GM19467 (cell line): ENCODE data around the gene ZNF69.
"Not testable (repeated sequence)": the region's sequence is repeated elsewhere in the genome, so short reads cannot be mapped to it uniquely, and the experiment has no call there.

Source experiments
- ATAC-seq: cut with Tn5 transposase; IDR thresholded peaks from one replicate; pipeline ENCODE4 v1.9.1; 2021; ENCODE audit warnings: mild to moderate bottlenecking, moderate library complexity; ENCODE audit not compliant: unreplicated experiment

ZNF69 gene

DNA sequence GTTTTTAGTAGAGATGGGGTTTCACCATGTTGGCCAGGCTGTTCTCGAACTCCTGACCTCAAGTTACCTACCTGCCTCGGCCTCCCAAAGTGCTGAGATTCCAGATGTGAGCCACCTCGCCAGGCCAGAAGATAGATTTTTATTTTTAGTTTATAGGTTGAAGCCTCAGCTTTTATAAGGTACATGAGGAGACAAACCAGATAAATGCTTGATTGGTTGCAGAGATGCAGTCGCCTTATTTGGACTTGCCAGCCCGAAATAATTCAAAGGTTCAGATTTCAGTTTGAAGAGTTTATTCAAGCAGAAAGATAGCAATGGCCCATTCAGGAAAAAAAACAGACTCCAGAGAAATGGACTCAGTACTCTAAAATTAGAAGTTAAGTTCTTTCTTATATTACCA, 3.1 kb downstream of the ZNF69 start:
- no peak for ATAC-seq

DNA sequence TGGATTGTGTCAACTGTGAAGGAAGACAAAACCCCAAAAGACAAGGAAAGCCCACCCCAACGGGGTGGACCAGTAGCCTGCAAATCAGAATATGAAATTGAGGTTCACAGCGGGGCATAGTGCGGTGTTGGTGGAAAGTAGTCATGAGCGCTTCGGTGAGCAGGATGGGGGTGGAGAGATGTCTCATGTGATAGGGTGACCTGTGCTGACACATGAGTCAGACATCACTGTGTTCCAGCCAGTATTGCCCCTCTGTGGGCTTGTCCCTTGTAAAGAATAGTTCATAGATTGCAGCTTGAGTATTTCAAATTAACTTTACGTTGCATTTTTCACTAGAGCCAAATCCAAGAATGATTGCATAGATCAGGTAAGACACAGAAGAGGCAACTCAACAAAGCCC, 7.3 kb downstream of the ZNF69 start:
- ATAC-seq: no peak

DNA sequence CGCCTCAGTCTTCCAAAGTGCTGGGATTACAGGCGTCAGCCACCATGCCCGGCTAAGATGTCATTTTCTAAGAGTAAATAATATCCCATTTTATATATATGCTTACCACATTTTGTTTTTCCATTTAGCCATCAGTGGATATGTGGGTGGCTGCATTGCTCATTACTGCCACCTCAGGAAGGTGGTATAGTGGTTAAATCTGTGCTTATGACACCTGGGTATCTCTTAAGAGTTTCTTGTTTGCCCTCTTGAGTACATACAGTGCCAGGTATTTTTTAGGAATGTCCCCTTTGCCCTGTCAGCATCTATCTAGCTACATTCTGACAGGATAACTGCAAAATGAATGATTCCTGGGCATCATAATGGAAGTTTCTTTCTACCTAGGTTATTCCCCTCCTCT, 14.6 kb downstream of the ZNF69 start:
- no peak for ATAC-seq

DNA sequence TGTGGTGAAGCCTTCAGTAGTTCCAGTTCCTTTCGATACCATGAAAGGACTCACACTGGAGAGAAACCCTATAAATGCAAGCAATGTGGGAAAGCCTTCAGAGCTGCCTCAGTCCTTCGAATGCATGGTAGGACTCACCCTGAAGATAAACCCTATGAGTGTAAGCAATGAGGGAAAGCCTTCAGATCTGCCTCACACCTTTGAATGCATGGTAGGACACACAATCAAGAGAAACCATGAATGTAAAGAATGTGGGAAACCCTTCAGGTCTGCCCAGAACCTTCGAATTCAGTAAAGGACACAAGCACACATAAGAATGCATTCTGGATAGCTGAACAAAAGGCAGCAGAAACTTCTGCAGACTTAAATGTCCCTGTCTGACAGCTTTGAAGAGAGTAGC, 18.3 kb downstream of the ZNF69 start:
- ATAC-seq: no peak

DNA sequence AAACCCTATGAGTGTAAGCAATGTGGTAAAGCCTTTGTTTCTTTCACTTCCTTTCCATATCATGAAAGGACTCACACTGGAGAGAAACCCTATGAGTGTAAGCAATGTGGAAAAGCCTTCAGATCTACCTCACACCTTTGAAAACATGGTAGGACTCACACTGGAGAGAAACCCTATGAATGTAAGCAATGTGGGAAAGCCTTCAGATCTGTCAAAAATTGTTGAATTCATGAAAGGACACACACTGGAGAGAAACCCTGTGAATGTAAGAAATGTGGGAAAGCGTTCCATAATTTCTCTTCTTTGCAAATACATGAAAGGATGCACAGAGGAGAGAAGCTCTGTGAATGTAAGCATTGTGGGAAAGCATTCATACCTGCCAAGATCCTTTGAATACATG, 24.4 kb downstream of the ZNF69 start:
- ATAC-seq: not testable (repeated sequence)

DNA sequence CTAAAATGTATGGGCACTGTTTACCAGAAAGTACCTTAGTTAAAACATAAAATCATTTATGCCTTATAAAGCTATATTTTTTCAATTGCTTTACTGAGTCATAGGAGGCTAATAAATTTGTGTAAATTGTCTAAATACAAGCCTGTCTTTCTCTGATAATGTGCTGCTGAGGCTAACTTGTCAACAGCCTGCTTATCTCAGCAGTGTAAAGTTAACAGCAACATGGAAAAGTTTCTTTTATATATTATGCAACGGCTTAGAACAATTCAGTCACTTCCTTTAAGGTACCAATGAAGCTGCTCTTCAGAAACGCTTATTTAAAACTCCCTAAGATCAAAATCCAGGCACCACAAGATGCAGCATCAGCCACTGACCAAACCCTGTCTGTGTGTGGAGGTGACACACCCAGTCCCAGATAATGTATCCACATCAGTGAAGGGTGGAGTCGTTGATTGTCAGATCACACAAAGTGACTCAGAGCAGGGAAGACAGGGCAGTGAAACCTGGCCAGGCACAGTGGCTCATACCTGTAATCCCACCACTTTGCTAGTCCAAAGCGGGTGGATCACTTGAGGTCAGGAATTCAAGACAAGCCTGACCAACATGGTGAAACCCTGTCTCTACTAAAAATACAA, 27.0 kb downstream of the ZNF69 start:
- not testable (repeated sequence) for ATAC-seq

DNA sequence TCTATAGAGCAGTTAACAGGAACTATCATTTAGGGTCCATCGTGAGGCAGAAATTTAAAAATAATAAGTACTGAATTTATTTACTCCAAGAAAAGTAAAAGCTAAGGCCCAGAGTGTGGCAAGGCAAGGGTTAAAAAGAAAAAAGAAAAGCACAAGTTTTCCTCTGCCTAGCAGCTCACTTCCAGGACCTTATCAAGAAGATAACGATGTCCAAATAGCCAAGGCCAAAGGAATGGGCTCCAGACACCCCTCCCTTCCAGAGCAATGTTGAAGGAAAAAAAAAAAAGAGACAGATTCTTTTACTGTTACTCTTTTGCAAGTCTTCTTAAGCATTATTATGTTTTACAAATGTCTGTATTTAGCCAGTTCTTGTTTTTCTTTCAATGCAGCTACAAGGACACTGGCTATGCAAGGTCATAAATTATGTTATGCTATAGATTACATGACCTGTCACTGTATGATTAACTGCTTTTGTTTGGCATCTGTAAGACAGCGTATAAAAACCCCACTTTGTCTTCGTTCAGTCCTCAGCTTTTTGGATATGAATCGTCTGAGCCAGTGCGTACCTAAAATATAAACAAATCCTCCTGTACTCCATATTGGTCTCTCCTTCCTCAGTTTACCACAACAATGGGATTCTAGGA, 34.4 kb downstream of the ZNF69 start:
- no peak for ATAC-seq

DNA sequence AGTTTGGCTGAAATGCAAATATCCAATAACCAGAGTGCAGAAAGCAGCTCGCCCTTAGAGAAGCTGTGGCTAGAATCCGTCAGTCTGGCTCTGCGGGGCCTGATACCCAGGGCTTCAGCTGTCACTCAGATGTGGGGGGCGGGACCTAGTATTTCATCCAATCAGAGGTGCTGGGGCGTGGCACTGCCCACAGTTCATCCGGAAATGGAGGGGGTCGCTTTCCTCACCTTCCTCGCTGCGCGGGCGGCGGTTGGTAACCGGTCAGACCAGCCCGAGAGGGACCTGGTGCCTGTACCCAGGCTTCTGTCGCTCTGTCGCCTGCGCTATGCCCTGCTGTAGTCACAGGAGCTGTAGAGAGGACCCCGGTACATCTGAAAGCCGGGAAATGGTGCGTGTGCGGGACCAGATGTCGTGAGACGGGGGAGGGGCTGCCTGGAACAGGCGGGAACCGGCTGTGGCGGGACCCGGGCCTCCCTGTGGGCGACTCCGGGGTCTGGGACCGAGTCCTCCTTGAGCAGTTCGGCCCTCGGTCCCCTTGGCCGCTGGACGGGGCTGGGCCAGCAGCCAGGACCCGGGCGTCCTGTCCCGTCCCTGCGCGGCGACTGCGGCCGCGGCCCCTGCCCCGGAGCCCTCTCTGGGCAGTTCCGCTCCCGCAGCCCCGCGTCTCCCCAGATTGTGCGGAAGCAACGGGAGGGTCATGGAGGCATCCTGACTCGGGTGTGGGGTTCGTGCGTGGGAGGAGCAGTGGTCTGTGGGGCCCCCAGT, 37.5 kb downstream of the ZNF69 start, which contains the start of gene ZNF700:
ZNF700 (plus strand) TSS at position 222 of the 765 bp plus-strand sequence; CDS start at position 326, 104 bp downstream.
- ATAC-seq: peak; percentile 79

DNA sequence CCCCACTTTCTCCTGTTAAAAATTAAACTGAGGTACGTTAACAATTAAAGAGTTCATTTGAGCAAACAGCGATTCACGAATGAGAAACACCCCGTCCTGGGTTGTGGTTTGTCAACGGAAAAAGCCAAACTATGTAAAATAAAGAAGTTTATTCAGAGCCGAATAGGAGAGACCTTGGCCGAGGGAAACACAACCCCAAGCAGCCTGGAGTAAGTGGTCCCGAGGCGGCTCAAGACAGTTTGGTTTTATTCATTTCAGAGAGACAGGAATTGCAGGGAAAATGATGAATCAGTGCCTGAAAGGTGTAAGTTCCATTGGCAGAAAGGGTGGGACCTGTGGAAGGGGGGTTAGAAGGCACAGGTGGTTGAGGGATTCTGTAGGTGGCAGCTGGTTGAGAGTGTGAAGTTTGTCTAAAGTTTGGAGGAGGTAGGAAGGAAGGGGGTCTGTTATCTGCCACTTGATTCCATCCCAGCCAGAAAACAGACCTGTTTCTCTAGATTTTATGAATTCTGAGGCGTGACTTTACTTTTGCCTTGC, 38.1 kb downstream of the ZNF69 start:
- ATAC-seq: not testable (repeated sequence)

DNA sequence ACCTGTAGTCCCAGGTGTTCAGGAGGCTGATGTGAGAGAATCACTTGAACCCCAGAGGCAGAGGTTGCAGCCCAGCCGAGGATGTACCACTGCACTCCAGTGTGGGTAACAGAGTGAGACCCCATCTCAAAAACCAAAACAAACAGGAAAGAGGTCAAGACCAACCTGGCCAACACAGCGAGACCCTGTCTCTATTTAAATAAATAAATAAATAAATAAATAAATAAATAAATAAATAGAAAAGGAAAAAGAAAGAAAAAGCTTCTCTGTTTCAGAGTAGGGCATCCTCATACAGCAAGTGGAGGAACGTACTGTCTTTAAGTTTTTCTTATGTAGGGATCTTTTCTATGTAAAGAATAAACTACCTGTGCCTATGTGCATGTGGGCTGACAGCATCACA, 39.6 kb downstream of the ZNF69 start:
- no peak for ATAC-seq

DNA sequence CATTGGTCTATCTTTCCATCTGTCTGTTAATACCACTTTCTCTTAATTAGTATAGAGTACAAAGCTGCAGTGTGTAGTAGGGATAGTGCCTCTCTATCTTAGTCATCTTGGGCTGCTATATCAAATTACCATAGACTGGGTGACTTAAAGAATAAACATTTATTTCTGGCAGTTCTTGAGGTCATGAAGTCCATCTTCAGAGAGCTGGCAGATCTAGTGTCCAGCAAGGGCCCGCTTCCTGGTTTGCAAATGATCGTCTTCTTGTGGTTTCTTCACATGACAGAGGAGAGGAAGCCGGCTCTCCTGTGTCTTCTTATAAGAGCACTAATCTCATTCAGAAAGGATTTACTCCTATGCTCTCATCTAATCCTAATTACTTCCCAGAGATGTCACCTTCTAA, 43.5 kb downstream of the ZNF69 start:
- no peak for ATAC-seq

DNA sequence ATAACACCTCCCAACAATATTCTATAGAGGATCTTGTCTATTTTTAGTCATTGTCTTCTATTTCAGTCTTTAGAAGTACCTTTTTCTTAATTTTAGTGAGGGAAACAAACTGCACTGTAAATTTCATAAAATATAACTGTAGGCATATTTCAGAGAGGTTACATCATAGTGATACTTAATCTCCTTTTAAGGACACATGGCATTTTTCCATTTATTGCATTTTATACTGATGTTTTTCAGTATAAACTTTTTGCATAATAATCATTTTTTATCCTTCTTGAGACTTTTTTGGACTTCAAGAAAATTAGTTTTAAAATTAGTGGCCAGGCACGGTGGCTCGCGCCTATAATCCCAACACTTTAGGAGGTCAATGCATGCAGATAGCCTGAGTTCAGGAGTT, 43.9 kb downstream of the ZNF69 start:
- ATAC-seq: no peak

DNA sequence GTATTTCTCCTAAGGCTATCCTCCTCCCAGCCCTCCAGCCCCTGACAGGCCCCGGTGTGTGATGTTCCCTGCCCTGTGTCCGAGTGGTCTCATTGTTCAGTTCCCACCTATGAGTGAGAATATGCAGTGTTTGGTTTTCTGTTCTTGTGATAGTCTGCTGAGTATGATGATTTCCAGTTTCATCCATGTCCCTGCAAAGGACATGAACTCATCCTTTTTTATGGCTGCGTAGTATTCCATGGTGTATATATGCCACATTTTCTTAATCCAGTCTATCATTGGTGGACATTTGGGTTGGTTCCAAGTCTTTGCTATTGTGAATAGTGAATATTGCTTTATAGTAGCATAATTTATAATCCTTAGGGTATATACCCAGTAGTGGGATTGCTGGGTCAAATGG, 48.2 kb downstream of the ZNF69 start:
- not testable (repeated sequence) for ATAC-seq

DNA sequence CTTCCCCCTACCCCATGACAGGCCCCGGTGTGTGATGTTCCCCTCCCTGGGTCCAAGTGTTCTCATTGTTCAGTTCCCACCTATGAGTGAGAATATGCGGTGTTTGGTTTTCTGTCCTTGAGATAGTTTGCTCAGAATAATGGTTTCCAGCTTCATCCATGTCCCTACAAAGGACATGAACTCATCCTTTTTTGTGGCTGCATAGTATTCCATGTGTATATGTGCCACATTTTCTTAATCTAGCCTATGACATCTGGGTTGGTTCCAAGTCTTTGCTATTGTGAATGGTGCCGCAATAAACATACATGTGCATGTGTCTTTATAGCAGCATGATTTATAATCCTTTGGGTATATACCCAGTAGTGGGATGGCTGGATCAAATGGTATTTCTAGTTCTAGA, 50.8 kb downstream of the ZNF69 start:
- not testable (repeated sequence) for ATAC-seq

DNA sequence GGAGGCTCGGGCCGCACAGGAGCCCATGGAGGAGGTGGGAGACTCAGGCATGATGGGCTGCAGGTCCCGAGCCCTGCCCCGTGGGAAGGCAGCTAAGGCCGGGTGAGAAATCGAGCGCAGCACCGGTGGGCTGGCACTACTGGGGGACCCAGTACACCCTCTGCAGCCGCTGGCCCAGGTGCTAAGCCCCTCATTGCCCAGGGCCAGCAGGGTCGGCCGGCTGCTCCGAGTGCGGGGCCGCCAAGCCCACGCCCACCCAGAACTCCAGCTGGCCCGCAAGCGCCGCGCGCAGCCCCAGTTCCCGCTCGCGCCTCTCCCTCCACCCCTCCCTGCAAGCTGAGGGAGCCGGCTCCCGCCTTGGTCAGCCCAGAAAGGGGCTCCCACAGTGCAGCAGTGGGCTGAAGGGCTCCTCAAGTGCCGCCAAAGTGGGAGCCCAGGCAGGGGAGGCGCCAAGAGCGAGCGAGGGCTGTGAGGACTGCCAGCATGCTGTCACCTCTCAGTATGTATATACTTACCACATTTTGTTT, 53.8 kb downstream of the ZNF69 start:
- not testable (repeated sequence) for ATAC-seq

DNA sequence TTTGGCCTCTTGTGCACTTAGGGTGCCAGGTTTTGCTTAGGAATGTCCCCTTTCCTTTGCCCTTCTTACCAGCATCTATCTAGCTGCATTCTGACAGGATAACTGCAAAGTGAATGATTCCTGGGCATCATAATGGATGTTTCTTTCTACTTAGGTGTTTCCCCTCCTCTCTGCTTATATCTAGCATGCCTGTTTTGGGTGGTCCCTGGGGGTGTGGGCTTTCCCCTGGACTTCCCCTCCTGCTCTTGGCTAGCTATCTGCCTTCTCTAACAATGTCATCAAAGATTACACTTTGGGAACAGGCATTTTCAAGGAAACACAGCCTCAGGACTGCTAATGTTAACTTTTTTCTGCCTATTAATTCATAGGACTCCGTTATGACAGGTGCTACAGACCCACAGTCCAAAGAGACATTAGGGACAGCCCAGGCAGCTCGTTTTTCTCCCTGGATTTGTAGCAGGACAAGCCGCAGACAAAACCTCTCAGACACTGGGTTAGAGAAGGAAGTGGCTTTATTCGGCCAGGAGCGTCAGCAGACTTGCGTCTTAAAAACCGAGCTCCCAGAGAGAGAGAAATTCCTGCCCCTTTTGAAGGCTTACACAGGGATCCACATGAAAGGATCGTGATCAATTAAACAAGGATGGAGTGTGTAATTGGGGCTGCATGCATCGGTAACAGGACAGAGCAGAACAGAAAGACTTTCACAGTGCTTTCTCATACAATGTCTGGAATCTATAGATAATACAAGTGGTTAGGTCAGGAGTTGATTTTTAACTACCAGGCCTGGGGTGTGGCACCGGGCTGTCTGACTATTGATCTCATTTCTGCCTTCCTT, 54.6 kb downstream of the ZNF69 start:
- no peak for ATAC-seq

DNA sequence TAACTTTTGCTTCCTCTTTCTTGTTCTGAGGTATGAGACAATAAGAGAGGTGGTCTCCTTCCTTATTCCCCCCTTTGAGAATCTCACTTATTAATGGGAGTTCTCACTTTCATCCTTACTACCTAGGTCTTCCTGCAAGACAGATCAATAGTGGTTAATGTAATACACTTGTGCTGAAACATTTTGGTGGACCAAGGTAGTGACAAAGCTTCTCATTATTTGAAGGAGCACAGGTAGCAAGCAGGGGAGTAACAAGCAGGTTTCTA, 55.2 kb downstream of the ZNF69 start:
- ATAC-seq: no peak

DNA sequence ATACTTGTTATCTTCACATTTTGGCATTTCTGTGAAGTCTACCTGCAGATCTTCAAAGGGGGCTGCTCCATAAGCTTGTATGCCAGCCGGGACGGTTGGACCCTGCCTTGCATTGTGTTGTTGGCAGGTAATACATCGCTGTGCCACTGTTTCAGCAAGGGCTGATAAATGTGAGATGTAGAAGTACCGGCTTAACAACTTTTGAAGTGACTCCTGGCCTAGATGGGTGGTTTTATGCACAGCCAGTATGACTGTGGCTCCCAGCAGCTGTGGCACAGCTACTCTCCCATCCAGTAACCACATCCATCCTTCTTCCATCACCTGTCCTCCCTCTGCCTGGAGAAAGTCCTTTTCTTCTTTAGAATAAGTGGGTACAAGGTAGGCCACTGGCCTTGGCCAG, 57.1 kb downstream of the ZNF69 start:
- ATAC-seq: no peak

DNA sequence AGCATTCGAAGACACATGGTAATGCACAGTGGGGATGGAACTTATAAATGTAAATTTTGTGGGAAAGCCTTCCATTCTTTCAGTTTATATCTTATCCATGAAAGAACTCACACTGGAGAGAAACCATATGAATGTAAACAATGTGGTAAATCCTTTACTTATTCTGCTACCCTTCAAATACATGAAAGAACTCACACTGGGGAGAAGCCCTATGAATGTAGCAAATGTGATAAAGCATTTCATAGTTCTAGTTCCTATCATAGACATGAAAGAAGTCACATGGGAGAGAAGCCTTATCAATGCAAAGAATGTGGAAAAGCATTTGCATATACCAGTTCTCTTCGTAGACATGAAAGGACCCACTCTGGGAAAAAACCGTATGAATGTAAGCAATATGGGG, 61.1 kb downstream of the ZNF69 start:
- no peak for ATAC-seq

DNA sequence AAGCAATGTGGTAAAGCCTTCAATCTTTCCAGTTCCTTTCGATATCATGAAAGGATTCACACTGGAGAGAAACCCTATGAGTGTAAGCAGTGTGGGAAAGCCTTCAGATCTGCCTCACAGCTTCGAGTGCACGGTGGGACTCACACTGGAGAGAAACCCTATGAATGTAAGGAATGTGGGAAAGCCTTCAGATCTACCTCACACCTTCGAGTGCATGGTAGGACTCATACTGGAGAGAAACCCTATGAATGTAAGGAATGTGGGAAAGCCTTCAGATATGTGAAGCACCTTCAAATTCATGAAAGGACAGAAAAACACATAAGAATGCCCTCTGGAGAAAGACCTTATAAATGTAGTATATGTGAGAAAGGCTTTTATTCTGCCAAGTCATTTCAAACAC, 61.6 kb downstream of the ZNF69 start:
- ATAC-seq: no peak

DNA sequence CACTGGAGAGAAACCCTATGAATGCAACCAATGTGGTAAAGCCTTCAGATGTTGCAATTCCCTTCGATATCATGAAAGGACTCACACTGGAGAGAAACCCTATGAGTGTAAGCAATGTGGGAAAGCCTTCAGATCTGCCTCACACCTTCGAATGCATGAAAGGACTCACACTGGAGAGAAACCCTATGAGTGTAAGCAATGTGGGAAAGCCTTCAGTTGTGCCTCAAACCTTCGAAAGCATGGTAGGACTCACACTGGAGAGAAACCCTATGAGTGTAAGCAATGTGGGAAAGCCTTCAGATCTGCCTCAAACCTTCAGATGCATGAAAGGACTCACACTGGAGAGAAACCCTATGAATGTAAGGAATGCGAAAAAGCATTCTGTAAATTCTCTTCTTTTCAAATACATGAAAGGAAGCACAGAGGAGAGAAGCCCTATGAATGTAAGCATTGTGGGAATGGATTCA, 62.1 kb downstream of the ZNF69 start:
- ATAC-seq: not testable (repeated sequence)
